ENCODE results near the gene PLXNA4.
"Not testable (repeated sequence)": the region's sequence is repeated elsewhere in the genome, so short reads cannot be mapped to it uniquely, and the experiment has no call there.

PLXNA4 gene

GRCh38 chr7:132187869-132188789 lies 388.1 kb downstream of the PLXNA4 start:
- DNase-seq = no peak

- DNase-seq = no peak
These were observed 388.9 kb downstream of the PLXNA4 start for GRCh38 chr7:132187391-132187790.

GRCh38 chr7:132185150-132185549 lies 391.1 kb downstream of the PLXNA4 start:
- DNase-seq = no peak

- DNase-seq = no peak
These were observed 392.4 kb downstream of the PLXNA4 start for GRCh38 chr7:132183781-132184380.

- no peak for DNase-seq
These were observed 393.3 kb downstream of the PLXNA4 start for GRCh38 chr7:132182992-132183391.

GRCh38 chr7:132181946-132182685 lies 394.2 kb downstream of the PLXNA4 start:
- DNase-seq = no peak

GRCh38 chr7:132181371-132181770 lies 394.9 kb downstream of the PLXNA4 start:
- DNase-seq = no peak

- DNase-seq = no peak
These were observed 395.8 kb downstream of the PLXNA4 start for GRCh38 chr7:132180481-132180880.

GRCh38 chr7:132179681-132180080 lies 396.6 kb downstream of the PLXNA4 start:
- DNase-seq = no peak

GRCh38 chr7:132179080-132179430 lies 397.2 kb downstream of the PLXNA4 start:
- no peak for DNase-seq

- DNase-seq = not testable (repeated sequence)
These were observed 397.7 kb downstream of the PLXNA4 start for GRCh38 chr7:132178402-132179079.

- no peak for DNase-seq
These were observed 398.4 kb downstream of the PLXNA4 start for GRCh38 chr7:132177708-132178401.

GRCh38 chr7:132176719-132177118 lies 399.6 kb downstream of the PLXNA4 start:
- no peak for DNase-seq

- DNase-seq = no peak
These were observed 405.1 kb downstream of the PLXNA4 start for GRCh38 chr7:132171130-132171576.

GRCh38 chr7:132169730-132170129 lies 406.5 kb downstream of the PLXNA4 start:
- no peak for DNase-seq

GRCh38 chr7:132168239-132168638 lies 408.0 kb downstream of the PLXNA4 start:
- no peak for DNase-seq

GRCh38 chr7:132165695-132166094 lies 410.6 kb downstream of the PLXNA4 start:
- not testable (repeated sequence) for DNase-seq

- DNase-seq = no peak
These were observed 411.6 kb downstream of the PLXNA4 start for GRCh38 chr7:132164558-132165125.

GRCh38 chr7:132162556-132163144 lies 413.6 kb downstream of the PLXNA4 start:
- no peak for DNase-seq

- DNase-seq = no peak
These were observed 414.3 kb downstream of the PLXNA4 start for GRCh38 chr7:132161976-132162375.

- DNase-seq = no peak
These were observed 414.7 kb downstream of the PLXNA4 start for GRCh38 chr7:132161533-132161915.

Measured in stimulated activated CD4-positive, alpha-beta T cell treated with anti-CD3 and anti-CD28 coated beads, Interleukin-12 subunit alpha, Interleukin-12 subunit beta, amount 100 ng/mL, for 4 hours (primary cell).